Endometrial microvascular endothelial cells (primary cell): Measurements from ENCODE around the gene CSPG5. TPM values are rescaled to one million over a fixed set of nuclear protein-coding genes. Genes with fewer than 3 reads are reported as not detected.

Source experiments
- in situ Hi-C: cut with HindIII; loops from 2 replicates; pipeline ENCODE4 v1.10.0; 2017; ENCODE audit warnings: low sequenced_read_pairs, low pct_unique_long_range_greater_than_20kb; ENCODE audit errors: inconsistent ontology term
- total RNA-seq: library from RNA; depleted of rRNA; stranded (reverse); fragments of >200 nt; gene quantifications from one replicate; pipeline ENCODE4 v1.2.3, GENCODE V29; 2015; ENCODE audit errors: inconsistent ontology term

Gene CSPG5
- total RNA-seq, 1 donor from 2014 or later: 1.1 TPM

DNA sequence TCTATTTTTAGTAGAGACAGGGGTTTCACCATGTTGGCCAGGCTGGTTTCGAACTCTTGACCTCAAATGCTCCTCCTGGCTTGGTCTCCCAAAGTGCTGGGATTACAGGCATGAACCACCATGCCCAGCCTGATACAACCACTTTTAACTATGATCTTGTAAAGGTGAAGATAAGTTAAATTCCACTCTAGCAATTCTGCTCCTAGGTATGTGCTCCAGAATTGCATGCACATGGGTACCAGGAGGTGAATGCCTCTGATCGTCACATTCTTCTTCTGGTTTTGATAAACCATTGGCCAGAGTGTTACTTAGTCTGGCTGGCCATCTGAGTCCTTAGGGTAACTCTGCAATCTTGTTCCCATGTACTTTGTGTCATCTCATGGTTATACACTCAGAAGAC, 22.3 kb downstream of the CSPG5 start:
- in situ Hi-C loops: no loop called here

GRCh38 chr3:47554335-47554734, 24.3 kb downstream of the CSPG5 start:
- in situ Hi-C loops: no loop called here

DNA sequence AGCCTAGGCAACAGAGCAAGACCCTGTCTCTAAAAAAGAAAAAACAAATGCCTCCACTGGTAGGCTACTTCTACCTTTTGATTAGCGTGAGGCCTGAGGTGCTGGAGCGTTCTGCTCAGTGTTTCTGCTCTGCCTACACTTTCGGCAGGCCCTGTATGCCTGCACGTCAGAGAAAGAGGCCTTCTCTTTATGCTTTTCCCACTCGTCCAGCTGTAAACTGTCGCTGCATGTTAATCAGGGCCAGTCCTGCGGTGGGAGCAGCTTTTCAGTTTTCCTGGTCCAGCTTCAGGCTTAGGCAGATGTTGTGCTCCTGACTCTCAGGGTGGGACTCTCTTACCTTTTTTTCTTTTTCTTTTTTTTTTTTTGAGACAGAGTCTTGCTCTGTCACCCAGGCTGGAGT, 25.3 kb downstream of the CSPG5 start:
- in situ Hi-C loops: no loop called here

DNA sequence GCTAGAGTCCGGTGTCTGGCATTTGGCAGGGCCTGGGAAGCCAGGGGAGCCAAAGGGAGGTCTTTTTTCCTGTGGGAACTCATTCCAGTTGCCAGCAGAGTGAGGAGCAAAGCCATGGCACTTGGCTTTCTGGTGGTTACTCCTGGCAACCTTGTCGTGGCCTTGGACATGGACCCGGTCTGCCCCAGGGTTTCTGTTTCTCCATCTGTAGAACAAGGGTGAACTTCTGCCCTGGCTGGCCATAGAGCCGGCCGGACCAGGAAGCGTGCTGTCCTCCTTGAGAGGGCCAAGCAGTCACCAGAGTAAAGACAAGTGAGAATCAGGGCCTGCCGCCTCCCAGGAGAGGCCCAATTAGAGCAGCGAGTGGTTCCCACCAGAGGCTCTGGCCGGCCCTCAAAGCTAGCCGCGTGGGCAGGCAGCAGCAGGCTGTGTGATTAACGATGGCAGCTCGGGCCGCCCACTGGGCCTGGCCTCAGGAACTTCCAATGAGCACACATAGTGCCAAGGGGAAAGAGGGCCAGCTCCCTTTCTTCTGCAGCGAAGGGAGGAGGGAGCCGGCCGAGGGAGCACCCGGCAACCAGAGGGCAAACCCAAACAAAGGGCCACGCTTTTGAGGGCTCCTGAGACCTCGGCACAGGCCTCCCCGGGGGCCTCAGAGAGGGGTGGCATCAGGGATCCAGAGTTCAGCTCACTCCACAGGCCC, 36.0 kb downstream of the CSPG5 start:
- in situ Hi-C loops: no loop called here

GRCh38 chr3:47541583-47542108, 37.0 kb downstream of the CSPG5 start:
- in situ Hi-C loops: no loop called here

GRCh38 chr3:47540281-47540680, 38.4 kb downstream of the CSPG5 start:
- in situ Hi-C loops: no loop called here

GRCh38 chr3:47536967-47537366, 41.7 kb downstream of the CSPG5 start:
- in situ Hi-C loops: no loop called here

GRCh38 chr3:47536221-47536891, 42.3 kb downstream of the CSPG5 start:
- in situ Hi-C loops: no loop called here

- in situ Hi-C loops: no loop called here
Measured at GRCh38 chr3:47533996-47534454, 44.6 kb downstream of the CSPG5 start.

GRCh38 chr3:47533481-47533880, 45.2 kb downstream of the CSPG5 start:
- in situ Hi-C loops: no loop called here

DNA sequence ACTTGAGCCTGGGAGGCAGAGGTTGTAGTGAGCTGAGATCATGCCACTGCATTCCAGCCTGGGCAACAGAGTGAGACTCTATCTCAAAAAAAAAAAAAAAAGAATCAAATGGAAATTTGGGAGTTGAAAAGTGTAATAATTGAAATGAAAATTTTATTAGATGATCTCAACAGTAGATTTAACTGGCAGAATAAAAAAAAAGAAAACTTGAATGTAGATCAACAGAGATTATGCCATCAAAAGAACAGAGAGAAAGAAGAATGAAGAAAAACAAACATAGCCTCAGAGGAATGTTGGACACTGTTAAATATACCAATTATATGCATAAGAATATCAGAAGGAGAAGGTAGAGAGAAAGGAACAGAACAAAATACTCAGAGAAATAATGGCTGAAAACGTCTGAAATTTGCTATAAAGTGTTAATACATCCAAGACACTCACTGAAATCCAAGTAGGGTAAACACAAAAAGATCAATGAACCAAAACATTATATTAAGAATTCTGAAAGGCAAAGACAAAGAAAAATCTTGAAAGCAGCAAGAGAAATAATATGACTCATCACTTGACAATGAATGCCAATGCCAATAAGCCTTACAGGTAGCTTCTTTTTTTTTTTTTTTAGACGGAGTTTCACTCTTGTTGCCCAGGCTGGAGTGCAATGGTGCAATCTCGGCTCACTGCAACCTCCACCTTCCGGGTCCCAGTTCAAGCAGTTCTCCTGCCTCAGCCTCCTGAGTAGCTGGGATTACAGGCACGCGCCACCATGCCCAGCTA, 50.5 kb downstream of the CSPG5 start:
- in situ Hi-C loops: no loop called here

DNA sequence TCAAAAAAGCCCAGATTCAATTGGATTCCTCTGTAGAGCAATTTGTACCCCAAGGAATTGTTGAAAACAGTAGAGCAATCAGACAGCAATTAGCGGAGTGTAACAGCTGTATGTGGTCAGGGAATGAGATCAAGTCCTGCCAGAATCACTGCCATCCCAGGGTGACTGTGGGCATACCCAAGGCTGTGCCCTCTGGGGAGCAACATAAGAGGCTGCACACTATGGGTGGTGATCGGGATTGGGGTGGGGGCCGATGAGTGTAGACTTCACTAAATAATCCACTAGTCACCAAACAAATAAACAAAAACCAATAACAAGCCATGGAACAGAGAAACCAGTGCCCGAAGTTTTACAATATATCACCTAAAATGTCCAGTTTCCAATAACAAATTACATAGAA, 53.0 kb downstream of the CSPG5 start:
- in situ Hi-C loops: no loop called here

GRCh38 chr3:47523310-47524073, 55.2 kb downstream of the CSPG5 start:
- in situ Hi-C loops: no loop called here

GRCh38 chr3:47522082-47522987, 56.3 kb downstream of the CSPG5 start:
- in situ Hi-C loops: no loop called here

GRCh38 chr3:47520756-47521155, 57.9 kb downstream of the CSPG5 start:
- in situ Hi-C loops: no loop called here

GRCh38 chr3:47517937-47518336, 60.7 kb downstream of the CSPG5 start:
- in situ Hi-C loops: no loop called here

DNA sequence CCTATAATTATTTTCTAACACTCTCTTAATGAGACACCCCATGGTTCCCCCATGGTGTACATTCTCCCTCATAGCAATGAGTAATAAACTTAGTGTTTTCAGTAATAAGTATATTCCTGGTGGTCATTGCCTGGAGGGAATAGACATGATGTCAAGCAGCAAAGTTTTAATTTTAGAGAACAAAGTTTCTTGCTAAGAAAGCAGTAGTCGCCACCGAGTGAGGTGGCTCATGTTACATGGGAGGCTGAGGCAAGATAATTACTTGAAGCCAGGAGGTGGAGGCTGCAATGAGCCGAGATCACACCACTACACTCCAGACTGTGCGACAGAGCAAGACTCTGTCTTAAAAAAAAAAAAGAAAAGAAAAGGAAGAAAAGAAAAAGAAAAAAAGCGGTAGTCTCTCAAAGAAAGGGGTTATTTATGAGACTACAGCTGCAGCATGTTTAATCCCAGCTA, 62.8 kb downstream of the CSPG5 start:
- in situ Hi-C loops: no loop called here

DNA sequence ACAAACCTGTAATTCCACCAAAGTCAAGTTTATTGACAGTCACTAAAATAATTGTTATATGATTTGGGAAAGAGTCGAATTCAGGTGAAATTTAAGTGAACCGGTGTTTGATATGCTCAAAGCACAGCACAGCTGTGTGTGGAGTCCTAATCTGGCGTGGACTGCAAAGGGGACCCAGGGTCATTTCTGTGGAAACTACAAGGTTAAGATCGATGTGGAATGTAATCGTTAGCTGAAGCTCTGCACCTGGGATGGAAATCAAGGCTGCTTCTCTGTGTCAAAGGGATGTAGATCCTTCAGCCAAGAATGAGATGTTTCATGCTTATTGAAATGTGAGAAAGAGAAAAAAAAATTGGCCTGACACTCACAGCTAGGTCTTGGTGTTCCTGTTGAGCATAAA, 63.6 kb downstream of the CSPG5 start:
- in situ Hi-C loops: no loop called here
